HG03095 (cell line): ENCODE measurements around the gene OTUD6A.
"Not testable (repeated sequence)": the region's sequence is repeated elsewhere in the genome, so short reads cannot be mapped to it uniquely, and the experiment has no call there.

Experiments
- ATAC-seq: cut with Tn5 transposase; IDR thresholded peaks from one replicate; pipeline ENCODE4 v1.9.1; 2021; ENCODE audit warnings: moderate library complexity; ENCODE audit not compliant: unreplicated experiment

OTUD6A gene

GRCh38 chrX:70044541-70045245 is 17.6 kb upstream of the OTUD6A start:
- ATAC-seq, result no peak

DNA sequence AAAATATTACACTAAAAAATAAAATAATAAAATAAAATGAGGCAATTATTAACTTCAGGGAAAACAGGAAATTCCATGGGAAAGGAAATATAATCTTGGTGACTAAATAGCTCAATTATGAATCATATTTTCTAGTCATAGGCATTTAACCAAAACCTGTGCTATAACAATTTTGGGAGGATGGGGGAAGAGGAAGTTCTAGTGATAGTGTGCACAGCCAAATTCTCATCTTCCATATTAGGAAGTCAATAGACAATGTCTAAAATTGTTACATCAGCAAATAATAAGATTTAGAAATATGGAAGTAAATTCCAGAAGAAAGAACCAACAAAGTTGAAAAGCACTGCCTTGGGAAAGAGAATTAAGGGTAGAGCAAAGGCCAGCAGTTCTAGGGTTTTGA is 15.3 kb upstream of the OTUD6A start:
- ATAC-seq, result no peak

DNA sequence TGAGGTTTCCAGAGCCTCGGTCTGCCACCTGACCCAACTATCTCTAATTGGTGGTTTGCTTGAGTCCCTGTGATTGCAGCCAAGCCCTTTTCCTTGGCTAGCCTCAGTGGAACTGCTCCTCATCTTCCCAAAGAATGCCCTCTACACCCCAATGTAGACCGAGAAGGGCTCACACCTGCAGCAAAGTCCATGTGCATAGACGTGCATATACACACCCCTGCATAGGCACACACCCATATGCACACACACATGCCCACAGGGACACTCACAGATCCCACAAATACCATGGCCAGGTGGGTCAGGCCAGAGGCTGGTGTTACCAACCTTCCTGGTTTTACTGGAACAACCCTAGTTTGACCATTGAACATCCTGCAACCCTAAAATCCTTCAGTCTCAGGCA is 12.9 kb upstream of the OTUD6A start:
- no peak for ATAC-seq

GRCh38 chrX:70049925-70050324 is 12.3 kb upstream of the OTUD6A start, which contains the start of gene AWAT2:
AWAT2 (minus strand) TSS chrX:70049938; CDS start chrX:70049932, 6 bp downstream.
- ATAC-seq, result no peak

DNA sequence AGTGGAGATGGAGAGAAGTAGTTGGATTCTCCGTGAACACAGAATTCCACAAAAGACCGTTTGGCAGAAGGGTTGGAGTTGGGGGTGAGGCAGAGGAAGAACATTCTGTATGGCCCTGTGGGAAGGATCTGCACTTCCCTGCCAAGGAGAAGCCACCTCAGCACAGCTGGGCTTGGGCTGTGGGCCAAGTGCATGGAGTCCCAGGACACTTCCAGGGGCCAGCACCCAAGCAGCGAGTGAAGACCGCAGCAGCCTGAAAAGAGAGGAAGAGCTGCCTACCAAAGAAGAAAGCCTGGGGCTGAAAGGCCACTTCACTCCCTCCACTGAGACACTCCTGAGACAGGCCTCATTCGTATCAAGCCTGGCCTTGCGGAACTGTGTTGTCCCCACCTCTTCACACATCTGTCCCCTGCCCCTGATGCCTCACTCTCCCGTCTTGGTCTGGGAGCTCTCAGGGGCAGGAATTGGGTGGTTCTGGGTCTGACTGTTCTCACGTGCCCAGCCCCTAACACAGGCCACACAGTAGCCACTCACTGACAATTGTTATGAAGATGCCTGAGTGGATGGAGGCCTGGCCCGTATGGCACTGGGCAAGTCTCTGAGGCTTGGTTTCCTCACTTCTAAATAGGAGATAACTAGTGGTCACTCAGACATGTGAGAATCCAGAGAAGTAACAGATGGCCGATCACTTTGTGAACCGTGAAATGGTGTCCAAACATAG is 9.2 kb upstream of the OTUD6A start:
- ATAC-seq, result no peak

DNA sequence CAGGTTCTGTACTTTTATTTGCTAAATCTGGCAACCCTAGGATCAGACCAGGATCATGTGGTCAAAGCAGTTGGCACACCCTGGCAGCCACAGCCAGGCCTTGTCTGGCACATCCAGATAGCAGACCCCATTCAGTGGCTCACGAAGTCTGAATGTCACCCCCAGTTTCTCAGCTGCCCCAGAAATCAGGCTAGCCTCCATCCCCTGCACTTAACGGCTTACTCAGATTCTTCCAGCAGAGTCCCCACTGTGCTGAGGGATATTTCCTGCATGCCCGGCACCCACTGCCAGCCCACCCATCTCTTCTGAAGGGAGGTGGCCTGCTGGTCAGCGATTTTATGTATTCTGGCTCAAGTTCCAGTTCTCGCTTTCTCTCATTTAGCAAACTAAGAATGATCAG is 7.9 kb upstream of the OTUD6A start:
- ATAC-seq, result no peak

DNA sequence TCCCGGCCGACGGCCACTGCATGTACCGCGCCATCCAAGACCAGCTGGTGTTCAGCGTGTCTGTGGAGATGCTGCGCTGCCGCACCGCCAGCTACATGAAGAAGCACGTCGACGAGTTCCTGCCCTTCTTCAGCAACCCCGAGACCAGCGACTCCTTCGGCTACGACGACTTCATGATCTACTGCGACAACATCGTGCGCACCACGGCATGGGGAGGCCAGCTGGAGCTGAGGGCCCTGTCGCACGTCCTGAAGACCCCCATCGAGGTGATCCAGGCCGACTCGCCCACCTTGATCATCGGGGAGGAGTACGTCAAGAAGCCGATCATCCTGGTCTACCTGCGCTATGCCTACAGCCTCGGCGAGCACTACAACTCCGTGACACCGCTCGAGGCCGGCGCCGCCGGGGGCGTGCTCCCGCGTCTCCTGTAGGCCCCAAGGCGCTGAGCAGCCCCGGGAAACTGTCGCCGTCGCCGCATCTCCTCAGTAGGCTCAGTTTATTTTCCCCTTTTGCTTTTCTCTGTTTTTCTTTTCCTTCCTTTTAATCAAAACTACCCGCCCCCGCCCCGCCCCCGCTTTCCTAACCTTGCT is 799 bp downstream of the OTUD6A start:
- ATAC-seq, result no peak

GRCh38 chrX:70066646-70067045 is 4.4 kb downstream of the OTUD6A start:
- ATAC-seq, result no peak

- ATAC-seq, result no peak
Measured at GRCh38 chrX:70079297-70079696, 17.0 kb downstream of the OTUD6A start.

DNA sequence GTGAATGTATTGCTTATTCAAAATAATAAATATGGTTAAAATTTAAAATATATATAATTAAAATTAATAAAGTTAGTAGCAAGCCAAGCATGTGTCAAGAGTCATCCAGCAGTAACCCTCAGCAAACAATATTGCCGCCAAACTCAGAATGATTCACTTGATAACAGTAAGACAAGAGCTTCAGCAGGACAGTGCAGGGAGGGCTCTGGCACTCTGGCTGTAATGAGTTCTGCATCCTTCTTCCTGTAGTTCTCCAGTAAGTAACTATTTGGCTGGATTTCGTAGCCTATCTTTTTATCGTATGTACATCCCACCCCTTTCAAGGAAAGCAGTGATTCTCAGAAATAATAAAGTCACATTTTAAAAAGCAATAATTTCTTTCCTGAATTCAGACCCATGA is 17.6 kb downstream of the OTUD6A start:
- no peak for ATAC-seq

GRCh38 chrX:70082723-70083122 is 20.5 kb downstream of the OTUD6A start:
- no peak for ATAC-seq

DNA sequence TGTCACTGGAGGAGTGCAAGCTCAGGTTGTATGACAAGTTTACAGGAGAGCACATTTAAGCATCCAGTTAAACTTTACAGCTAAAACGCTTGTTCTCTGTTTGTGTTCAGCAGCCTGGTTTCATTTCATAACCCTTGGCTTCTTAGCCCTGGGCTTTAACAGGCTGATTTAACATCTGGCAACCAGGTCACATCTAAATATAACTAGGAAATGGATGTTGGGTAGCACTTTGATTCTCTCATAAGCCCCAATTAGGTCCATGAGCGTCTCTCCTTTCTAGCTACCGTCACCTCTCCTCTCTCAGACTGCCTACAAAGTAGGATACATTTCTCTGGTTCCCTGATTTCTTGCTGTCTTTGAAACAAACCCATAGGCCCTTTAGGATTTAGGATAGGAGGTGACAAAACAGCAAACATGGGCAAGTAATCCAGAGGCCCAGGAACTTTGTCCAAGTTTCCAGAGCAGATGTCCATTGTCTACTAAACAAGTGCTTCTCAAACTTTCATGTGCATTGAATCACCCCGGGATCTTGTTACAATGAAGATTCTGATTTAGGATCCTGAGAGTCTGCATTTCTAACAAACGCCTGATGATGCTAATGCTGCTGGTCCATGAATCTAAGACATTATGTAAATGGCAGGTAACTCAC is 22.5 kb downstream of the OTUD6A start:
- ATAC-seq, result no peak

GRCh38 chrX:70087857-70088630 is 25.8 kb downstream of the OTUD6A start:
- ATAC-seq, result no peak

DNA sequence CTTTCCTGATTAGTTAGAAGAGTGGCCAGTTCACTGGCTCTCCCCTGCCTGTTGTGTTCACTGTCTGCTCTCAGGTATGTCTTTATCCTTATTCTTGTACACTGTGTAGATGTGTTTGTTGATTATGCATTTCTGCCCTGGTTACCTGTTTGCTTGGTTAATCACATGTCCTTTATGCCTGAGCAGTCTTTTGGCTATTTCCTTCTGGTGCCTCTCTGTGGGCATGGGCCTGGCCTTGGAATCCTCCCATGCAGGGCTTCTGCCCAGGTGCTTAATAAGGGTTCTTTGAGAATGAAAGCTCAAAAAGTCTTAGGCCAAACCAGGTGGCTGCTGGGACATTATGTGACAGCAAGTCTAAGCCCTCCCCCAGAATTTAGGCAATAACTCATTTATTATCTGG is 26.5 kb downstream of the OTUD6A start:
- ATAC-seq, result no peak

DNA sequence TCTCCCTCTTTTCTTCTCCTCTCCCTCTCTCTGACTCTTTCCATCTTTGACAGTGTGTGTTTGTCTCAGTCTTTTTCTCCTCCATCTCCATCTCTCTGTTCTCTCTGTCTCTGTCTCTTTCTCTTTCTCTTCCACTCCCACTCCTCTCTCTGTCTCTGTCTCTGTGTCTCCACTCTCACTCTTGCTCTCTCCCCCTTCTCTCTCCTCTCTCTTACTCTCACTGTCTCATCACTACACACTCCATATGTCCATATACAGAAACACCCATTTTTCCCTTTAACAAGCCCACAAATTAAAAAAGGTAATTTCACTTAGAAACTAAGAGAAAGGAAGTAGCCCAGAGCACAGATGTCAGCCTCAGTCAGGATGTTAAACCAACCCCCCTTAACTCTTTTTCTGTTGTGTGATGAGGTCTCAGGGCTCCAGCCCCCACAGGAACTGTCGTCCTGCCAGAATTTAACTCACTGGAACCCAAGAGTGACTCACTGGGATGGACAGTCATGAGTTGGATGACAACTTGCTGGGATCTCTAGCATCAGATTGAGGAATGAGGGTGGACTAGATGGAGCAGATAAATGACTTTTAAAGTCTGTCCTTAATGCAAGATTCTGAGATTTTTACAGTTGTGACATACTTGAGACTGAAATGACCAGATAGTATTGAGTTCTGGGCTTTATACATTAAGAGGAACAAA is 27.5 kb downstream of the OTUD6A start:
- ATAC-seq, result no peak

GRCh38 chrX:70092247-70092646 is 30.0 kb downstream of the OTUD6A start:
- ATAC-seq, result no peak

DNA sequence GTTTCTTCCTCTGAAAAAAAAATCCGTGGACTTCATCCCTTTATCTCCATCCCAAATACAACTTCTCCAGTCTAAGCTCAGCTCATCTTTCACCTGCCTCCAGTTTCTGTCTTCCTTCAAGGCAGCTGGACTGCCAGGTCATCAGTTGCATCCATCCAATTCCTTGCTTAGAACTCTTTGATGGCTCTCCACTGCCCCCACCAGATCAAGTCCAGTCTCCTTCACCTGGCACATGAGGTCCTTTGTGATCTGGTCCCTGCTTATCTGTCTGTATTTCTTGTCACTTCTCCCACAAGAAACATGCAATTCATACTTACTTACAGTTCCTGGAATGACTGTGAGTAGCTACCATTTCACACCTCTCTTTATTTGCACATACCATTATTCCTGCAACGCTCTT is 33.8 kb downstream of the OTUD6A start:
- no peak for ATAC-seq

DNA sequence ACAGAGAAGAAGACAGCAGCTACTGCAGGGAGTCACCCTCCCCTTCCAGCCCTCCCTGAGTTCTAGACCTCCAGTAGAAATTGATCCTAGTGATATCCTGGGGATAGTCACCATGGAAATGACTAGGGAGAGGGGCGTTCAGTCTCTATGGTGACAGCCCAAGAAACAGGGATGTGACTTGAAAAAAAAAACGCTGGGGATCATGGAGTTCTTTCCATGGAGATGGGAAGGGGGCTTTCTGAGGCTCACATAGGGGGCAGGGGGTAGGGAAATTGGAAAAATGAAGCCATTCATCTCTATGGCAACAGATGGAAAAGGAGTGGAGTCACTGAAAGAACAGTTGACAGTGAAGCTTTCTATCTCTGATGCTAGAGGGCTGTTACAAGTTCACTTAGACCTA is 43.0 kb downstream of the OTUD6A start:
- no peak for ATAC-seq

DNA sequence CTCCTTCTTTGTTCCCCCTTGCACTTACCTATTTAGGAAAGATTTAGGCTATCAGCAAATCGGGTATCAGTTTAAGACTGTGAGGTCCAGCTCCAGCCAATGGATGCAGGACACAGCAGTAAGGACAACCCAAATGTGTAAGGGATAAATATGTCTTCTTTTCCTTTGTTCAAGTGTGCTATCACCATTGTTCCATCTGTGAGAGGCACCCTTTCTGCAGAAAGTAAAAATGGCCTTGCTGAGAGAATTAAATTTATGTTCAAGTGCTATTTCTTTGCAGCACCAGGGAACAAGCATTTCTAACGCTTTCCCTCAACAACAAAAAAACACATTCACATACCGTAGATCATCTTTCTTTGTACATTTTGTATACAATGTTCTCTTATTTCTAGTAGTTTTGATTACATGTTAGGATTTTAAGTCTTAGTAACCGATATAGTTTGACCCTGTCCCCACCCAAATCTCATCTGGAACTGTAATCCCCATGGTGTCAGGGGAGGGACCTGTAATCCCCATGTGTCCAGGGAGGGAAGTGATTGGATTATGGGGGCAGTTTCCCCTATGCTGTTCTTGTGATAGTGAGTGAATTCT is 49.3 kb downstream of the OTUD6A start:
- ATAC-seq, result not testable (repeated sequence)
